Inflammatory macrophage treated with lipopolysaccharide for 1 hour (primary cell): Measurements from ENCODE around the gene ERBB4.
"Not testable (repeated sequence)": the region's sequence is repeated elsewhere in the genome, so short reads cannot be mapped to it uniquely, and the experiment has no call there.

Source experiments
- DNase-seq, 2 donors: peaks; one replicate each; pipeline ENCODE4 v3.0.0-alpha.2; 2020 to 2022

ERBB4 gene

GRCh38 chr2:211664321-211664720, 874.3 kb downstream of the ERBB4 start:
- no peak for DNase-seq

DNA sequence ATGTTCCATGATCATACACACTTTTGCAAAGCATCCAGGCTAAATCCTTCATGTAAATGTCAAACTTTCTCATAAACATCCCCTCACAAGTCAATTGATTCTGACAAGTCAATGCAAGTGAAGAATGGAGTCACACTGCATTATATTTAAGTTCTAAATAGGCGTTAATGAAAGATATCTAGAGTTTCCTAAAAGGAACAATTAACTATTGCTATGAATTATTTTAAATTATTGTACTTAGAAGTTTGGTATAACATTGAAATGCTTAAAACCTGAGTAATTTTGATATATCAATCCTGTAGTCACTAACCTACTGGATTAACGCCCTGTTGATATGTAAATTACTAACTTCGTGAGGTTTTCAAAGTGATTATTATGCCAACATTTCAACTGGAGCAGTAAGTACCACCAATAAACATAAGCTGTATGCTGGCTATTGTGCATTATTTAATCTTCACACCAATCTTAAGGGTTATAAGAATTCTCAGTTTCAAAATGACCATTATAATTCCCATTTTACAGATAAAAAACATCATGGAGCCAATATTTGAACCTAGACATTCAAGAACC, 884.3 kb downstream of the ERBB4 start:
- no peak for DNase-seq

- DNase-seq = no peak
Observed at GRCh38 chr2:211652327-211652726, 886.3 kb downstream of the ERBB4 start.

- DNase-seq = no peak
Observed at GRCh38 chr2:211649331-211649730, 889.3 kb downstream of the ERBB4 start.

- no peak for DNase-seq
Observed at GRCh38 chr2:211631503-211631902, 907.1 kb downstream of the ERBB4 start.

GRCh38 chr2:211623096-211623495, 915.5 kb downstream of the ERBB4 start:
- no peak for DNase-seq

DNA sequence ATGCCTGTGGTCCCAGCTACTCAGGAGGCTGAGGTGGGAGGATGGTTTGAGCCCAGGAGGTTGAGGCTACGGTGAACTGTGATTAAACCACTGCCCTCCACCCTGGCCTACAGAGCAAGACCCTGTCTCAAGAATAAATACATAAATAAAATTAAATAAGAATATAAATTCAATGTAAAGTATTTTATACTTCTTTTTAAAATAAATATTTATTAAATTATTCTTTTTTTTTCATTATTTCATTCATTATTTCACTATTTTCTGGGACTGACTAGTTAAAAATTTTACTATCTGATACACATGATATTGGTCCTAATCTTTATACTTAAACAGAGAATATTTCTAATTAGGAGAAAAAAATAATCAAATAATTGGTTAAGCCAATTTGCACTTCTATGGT, 917.6 kb downstream of the ERBB4 start:
- DNase-seq = no peak

GRCh38 chr2:211617803-211618202, 920.8 kb downstream of the ERBB4 start:
- DNase-seq = no peak

GRCh38 chr2:211611621-211612020, 927.0 kb downstream of the ERBB4 start:
- no peak for DNase-seq

DNA sequence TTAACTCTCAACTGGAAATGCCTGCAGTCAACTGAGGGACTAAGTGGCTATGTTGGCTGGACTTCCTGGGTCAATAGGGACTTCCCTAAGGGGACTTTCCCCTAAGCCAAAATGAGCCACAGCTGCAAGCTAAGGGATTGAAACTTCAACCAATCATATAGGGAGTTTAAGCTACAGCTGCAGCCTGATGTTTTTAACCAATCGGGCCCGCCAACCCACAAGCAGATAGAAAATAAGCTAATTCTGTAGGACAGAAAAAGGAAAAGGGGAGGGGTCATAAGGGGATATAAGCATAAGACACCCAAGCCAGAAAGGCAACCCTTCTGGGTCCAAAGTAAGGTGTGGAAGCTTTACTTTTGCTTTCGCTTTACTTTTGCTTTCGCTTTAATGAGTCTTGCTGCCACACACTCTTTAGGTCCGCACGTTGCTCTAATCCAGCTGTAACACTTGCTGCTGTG, 927.5 kb downstream of the ERBB4 start:
- DNase-seq = no peak

- DNase-seq = no peak
Observed at GRCh38 chr2:211609127-211609526, 929.5 kb downstream of the ERBB4 start.

- DNase-seq = no peak
Observed at GRCh38 chr2:211599146-211599545, 939.5 kb downstream of the ERBB4 start.

DNA sequence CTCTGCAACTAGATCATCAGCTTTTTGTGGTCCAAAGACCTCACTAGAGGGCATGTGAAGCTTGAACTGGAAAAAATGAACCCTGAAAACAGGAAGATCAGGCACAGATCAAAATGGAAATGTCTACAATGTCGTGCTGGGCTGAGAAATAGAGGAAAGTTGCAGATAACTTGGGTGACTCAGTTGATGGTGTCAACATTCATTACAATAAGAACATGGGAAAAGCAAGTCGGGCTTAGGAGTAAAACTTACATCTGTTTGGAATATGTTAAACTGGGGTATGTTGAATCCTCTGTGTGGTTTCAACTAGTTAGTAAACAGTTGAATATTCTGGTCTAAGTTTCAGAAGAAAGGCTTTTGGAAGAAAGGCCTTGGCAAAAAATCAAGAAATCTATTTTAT, 940.4 kb downstream of the ERBB4 start:
- no peak for DNase-seq

DNA sequence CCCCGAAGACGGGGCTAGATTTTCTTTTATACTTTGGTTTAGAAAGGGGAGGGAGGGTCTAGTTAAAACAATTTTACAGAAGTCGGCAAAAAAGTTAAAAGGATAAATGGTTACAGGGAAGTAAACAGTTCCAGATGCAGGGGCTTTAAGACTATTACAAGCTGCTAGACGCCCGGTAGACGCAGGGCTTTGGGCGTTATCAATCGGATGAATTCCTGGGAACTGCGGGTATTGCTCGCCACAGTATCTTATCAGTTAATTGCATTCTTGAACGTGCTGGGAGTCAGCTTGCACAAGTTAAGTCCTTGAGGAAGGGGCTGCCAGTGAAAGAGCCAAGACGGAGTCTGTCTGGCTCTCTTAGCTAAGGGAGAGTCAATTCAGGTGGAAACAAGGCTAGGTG, 946.6 kb downstream of the ERBB4 start:
- not testable (repeated sequence) for DNase-seq

GRCh38 chr2:211591426-211591825, 947.2 kb downstream of the ERBB4 start:
- DNase-seq = no peak

GRCh38 chr2:211568439-211568838, 970.2 kb downstream of the ERBB4 start:
- DNase-seq = no peak

- DNase-seq = no peak
Observed at GRCh38 chr2:211564441-211564840, 974.2 kb downstream of the ERBB4 start.

GRCh38 chr2:211545582-211545981, 993.0 kb downstream of the ERBB4 start:
- DNase-seq = no peak

GRCh38 chr2:211534632-211535031, 1004.0 kb downstream of the ERBB4 start:
- DNase-seq = no peak

- DNase-seq = not testable (repeated sequence)
Observed at GRCh38 chr2:211524248-211524647, 1014.4 kb downstream of the ERBB4 start.

DNA sequence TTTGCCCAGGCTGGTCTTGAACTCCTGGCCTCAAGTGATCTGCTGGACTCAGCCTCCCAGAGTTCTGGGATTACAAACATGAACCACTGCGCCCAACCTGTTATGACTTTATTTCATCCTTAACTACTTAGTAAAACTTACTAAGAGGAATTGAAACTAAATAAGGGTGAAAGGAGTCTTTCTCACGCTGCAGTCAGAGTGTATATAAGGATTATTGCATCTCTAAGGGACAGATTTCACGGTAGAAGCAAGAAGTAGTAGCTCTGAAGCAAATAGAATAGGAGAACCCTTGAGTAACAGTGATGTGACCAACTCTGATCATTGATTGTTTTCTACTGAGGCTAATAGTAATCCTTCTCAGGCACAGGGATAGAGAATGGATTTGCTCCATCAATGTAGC, 1022.1 kb downstream of the ERBB4 start:
- DNase-seq = no peak

DNA sequence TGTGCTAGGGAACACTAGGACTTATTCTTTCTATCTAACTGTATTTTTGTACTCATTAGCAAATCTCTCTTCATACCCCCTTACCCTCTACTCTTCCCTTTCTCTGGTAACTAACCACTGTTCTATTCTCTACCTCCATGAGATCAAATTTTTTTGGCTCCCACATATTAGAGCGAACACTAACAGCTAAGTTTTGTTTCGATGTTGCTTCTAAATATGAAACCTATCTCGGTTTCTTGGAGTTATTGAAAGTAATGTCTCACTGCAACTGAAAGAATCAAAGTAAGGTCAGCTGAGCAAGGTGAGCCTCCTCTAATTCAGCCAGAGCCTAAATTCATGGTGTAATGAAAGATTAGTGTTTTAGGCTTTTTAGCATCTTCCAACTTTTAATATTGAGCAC, 1024.6 kb downstream of the ERBB4 start:
- no peak for DNase-seq

DNA sequence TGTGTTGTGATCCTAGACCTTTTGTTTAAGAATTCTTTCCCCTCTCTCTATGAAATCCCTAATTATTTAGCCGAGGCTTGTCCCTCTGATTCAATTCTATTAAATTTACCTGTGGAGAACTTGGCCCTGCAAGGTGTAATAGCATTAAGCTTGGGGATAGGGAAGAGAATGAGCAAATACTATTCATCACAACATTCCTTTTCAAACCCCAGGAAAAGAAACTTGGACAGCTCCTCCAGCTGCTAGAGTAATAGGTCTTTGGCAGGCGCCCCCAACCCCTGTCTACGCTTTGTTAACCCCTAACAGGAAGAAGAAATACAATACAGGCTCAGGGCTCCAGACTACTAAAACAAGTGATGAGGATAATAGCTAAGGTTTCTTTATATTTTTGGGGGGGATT, 1025.2 kb downstream of the ERBB4 start:
- DNase-seq = no peak

GRCh38 chr2:211512806-211513205, 1025.8 kb downstream of the ERBB4 start:
- no peak for DNase-seq

DNA sequence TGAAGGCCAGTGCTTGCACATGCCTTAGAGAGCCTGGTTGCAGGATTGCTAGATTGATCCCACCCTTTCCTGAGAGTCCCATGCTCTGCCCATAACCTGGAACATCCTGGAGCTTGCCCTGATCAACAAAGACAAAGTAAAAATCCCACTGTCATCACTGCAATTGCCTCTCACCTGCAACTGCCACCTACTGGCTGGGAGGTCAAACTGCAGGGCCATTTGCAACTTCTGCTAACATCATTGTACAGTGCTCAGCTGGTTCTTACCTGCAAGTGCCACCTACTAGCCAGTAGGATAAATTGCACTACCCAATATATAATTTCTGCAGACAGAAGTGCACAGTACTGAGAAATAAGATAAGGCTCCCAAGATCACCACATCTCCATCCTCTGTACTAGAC, 1034.7 kb downstream of the ERBB4 start:
- no peak for DNase-seq

DNA sequence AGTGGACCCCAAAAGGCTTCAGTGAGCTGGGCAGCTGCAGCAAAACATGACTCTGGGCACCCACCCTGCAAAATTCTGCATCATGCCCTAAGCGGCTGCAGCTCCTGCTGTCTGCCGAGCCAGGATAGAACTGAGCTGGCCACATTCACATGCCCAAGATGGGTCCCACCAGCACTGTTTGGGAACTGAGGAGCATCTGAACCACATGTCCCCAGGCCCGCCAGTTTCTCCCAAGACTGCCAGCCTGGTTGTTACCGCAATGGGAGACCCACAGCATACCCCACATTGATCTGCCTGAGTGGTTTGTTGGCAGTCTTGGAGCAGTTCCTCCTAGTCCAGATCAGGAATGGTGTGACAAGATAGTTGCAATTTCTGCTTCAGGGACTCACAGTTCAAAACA, 1035.4 kb downstream of the ERBB4 start:
- no peak for DNase-seq
